K562 (cell line): Measurements from ENCODE around the gene AKAP6. TPM values are rescaled to one million over a fixed set of nuclear protein-coding genes. Genes with fewer than 3 reads are reported as not detected.

ENCODE experiments used
- CREBBP ChIP-seq: IDR thresholded peaks from one replicate; pipeline ENCODE4 v1.6.1; 2012; ENCODE audit warnings: low read depth, mild to moderate bottlenecking, control low read depth, inconsistent platforms, low read length
- CTBP1 ChIP-seq: fragments of 450-650 bp; IDR thresholded peaks from 2 replicates; pipeline ENCODE4 v1.6.1; 2016; ENCODE audit warnings: borderline replicate concordance
- DNMT1 ChIP-seq: fragments of 450-650 bp; IDR thresholded peaks from 2 replicates; pipeline ENCODE4 v1.6.1; 2016; ENCODE audit warnings: antibody characterized with exemption, mild to moderate bottlenecking
- SLC30A9 ChIP-seq: fragments of 250-450 bp; sonication (Bioruptor Pico); IDR thresholded peaks from 2 replicates; pipeline ENCODE4 v1.8.0; 2022; ENCODE audit warnings: mild to moderate bottlenecking, moderate library complexity
- STAG1 ChIP-seq: sonication (generic); formaldehyde crosslinking; IDR thresholded peaks from 2 replicates; pipeline ENCODE4 v1.5.0; 2020; ENCODE audit warnings: missing genetic modification reagents, borderline replicate concordance
- ZNF24 ChIP-seq: fragments of 450-650 bp; IDR thresholded peaks from 2 replicates; pipeline ENCODE4 v1.6.1; 2016
- polyA plus RNA-seq, 8 experiments: library from polyadenylated mRNA; depleted of rRNA in 4 of 8; stranded (reverse) in 5 of 8; unstranded in 3 of 8; fragments of >200 nt; fragmentation: Nextera tagmentation in 2 of 8; fragmentation: Illumina TruSeq in 1 of 8; extraction: Ambion mirVana in 2 of 8; extraction: Trizol in 1 of 8; gene quantifications; 2 replicates each; pipeline versions ENCODE4 v1.2.1 to v1.2.3, GENCODE V29; 2011 to 2014; ENCODE audit warnings: inconsistent platforms in 1 of 8, missing spikeins in 1 of 8
- total RNA-seq, 7 experiments: library from RNA; depleted of rRNA in 6 of 7; stranded (reverse); fragments of >200 nt in 6 of 7; fragmentation: Illumina TruSeq in 2 of 7; extraction: Trizol in 2 of 7; gene quantifications; 2 replicates each; pipeline versions ENCODE4 v1.2.1 to v1.2.3, GENCODE V29; 2011 to 2021; ENCODE audit warnings: low replicate concordance in 1 of 7
- TF ChIP-seq, protein P1 (sequence below): sonication (generic); formaldehyde crosslinking; IDR thresholded peaks from 2 replicates; pipeline ENCODE4 v1.8.0; 2022; ENCODE audit warnings: missing genetic modification reagents, mild to moderate bottlenecking, borderline replicate concordance
- TF ChIP-seq, protein P2 (sequence below), 3 experiments: fragments of 200-800 bp in 1 of 3; fragments of 250-450 bp in 1 of 3; fragments of 450-650 bp in 1 of 3; sonication (Bioruptor Pico) in 1 of 3; sonication (Bioruptor generic) in 1 of 3; formaldehyde crosslinking in 1 of 3; IDR thresholded peaks; 2 replicates each; pipeline versions ENCODE4 v1.6.1 to v1.8.0; 2016 to 2022; ENCODE audit warnings: mild to moderate bottlenecking in 2 of 3, missing genetic modification characterization in 2 of 3, missing compliant biosample characterization in 1 of 3, moderate library complexity in 1 of 3
- TF ChIP-seq, protein P3 (sequence below), 2 experiments: IDR thresholded peaks; 2 replicates each; pipeline ENCODE4 v1.6.1; 2012; ENCODE audit warnings: improper control_type of control experiment in 2 of 2, low read depth in 2 of 2, low read length in 2 of 2, borderline replicate concordance in 1 of 2
- TF ChIP-seq, protein P4 (sequence below): fragments of 450-650 bp; IDR thresholded peaks from 2 replicates; pipeline ENCODE4 v1.6.1; 2016; ENCODE audit warnings: missing biosample characterization, missing genetic modification characterization

AKAP6 gene
- total and polyA plus RNA-seq, 9 of the 15 experiments (the other 6 are each of a cell fraction or from before 2014, with no cell fraction given): 0.03 to 1.7 (median 0.48) TPM

DNA sequence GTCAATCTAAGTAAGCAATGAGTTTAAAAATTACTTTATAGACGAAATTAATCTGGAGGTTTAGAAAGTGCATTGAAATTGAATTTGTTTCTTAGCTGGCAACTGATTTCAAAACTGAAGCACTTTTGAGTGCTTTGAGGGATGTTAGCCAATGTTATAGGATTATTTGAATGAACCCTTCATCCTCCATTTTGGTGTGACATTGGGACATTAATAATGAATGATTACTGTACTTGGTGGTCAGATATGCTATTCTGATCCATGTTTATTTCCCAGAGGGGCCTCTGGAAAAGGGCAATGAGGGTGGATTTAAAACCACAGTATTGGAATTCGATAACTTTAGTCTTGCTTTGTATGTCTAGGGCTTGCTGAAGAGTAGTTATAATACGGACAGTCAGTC lies 183.2 kb downstream of the AKAP6 start (continued):
- TF ChIP-seq, protein P1, sequence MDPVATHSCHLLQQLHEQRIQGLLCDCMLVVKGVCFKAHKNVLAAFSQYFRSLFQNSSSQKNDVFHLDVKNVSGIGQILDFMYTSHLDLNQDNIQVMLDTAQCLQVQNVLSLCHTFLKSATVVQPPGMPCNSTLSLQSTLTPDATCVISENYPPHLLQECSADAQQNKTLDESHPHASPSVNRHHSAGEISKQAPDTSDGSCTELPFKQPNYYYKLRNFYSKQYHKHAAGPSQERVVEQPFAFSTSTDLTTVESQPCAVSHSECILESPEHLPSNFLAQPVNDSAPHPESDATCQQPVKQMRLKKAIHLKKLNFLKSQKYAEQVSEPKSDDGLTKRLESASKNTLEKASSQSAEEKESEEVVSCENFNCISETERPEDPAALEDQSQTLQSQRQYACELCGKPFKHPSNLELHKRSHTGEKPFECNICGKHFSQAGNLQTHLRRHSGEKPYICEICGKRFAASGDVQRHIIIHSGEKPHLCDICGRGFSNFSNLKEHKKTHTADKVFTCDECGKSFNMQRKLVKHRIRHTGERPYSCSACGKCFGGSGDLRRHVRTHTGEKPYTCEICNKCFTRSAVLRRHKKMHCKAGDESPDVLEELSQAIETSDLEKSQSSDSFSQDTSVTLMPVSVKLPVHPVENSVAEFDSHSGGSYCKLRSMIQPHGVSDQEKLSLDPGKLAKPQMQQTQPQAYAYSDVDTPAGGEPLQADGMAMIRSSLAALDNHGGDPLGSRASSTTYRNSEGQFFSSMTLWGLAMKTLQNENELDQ (CRISPR knock-in tag): no peak
- TF ChIP-seq ZNF24: no peak
- no peak for TF ChIP-seq SLC30A9
- TF ChIP-seq CTBP1: no peak
- TF ChIP-seq CREBBP: no peak
- TF ChIP-seq, protein P2, sequence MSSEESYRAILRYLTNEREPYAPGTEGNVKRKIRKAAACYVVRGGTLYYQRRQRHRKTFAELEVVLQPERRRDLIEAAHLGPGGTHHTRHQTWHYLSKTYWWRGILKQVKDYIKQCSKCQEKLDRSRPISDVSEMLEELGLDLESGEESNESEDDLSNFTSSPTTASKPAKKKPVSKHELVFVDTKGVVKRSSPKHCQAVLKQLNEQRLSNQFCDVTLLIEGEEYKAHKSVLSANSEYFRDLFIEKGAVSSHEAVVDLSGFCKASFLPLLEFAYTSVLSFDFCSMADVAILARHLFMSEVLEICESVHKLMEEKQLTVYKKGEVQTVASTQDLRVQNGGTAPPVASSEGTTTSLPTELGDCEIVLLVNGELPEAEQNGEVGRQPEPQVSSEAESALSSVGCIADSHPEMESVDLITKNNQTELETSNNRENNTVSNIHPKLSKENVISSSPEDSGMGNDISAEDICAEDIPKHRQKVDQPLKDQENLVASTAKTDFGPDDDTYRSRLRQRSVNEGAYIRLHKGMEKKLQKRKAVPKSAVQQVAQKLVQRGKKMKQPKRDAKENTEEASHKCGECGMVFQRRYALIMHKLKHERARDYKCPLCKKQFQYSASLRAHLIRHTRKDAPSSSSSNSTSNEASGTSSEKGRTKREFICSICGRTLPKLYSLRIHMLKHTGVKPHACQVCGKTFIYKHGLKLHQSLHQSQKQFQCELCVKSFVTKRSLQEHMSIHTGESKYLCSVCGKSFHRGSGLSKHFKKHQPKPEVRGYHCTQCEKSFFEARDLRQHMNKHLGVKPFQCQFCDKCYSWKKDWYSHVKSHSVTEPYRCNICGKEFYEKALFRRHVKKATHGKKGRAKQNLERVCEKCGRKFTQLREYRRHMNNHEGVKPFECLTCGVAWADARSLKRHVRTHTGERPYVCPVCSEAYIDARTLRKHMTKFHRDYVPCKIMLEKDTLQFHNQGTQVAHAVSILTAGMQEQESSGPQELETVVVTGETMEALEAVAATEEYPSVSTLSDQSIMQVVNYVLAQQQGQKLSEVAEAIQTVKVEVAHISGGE (CRISPR knock-in tag; IDR thresholded peaks at IDR 0.05): no peak
- TF ChIP-seq, protein P3, sequence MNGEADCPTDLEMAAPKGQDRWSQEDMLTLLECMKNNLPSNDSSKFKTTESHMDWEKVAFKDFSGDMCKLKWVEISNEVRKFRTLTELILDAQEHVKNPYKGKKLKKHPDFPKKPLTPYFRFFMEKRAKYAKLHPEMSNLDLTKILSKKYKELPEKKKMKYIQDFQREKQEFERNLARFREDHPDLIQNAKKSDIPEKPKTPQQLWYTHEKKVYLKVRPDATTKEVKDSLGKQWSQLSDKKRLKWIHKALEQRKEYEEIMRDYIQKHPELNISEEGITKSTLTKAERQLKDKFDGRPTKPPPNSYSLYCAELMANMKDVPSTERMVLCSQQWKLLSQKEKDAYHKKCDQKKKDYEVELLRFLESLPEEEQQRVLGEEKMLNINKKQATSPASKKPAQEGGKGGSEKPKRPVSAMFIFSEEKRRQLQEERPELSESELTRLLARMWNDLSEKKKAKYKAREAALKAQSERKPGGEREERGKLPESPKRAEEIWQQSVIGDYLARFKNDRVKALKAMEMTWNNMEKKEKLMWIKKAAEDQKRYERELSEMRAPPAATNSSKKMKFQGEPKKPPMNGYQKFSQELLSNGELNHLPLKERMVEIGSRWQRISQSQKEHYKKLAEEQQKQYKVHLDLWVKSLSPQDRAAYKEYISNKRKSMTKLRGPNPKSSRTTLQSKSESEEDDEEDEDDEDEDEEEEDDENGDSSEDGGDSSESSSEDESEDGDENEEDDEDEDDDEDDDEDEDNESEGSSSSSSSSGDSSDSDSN (IDR thresholded peaks at IDR 0.05; ENCODE audit: borderline replicate concordance in 1 of 2, low read depth in 2 of 2, low read length in 2 of 2): no peak
- TF ChIP-seq DNMT1: no peak
- no peak for TF ChIP-seq STAG1 (CRISPR knock-in tag)
- TF ChIP-seq, protein P4, sequence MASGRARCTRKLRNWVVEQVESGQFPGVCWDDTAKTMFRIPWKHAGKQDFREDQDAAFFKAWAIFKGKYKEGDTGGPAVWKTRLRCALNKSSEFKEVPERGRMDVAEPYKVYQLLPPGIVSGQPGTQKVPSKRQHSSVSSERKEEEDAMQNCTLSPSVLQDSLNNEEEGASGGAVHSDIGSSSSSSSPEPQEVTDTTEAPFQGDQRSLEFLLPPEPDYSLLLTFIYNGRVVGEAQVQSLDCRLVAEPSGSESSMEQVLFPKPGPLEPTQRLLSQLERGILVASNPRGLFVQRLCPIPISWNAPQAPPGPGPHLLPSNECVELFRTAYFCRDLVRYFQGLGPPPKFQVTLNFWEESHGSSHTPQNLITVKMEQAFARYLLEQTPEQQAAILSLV (tag): no peak
